K562 (cell line): Measurements from ENCODE around the gene RSPH1. TPM values are rescaled to one million over a fixed set of nuclear protein-coding genes. Genes with fewer than 3 reads are reported as not detected.

Experiments
- ATAC-seq: fragments of 200-7000 bp; cut with Tn5 transposase; 3 replicates; pipeline ENCODE4 v1.9.1; 2020; ENCODE audit warnings: moderate library complexity
- BruUV-seq: library from RNA; stranded (reverse); fragments of 400-500 nt; replicated peaks from 2 replicates; lab custom pipeline; 2021; lab: Mats Ljungman, UMichigan
- CTCF ChIA-PET: fragments of 300-600 bp; formaldehyde crosslinking; extraction: SDS; loops from one replicate; lab custom pipeline; 2021; ENCODE audit warnings: low intra/inter-chr PET ratio; lab: Yijun Ruan, JAX
- POLR2A ChIA-PET: fragments of 300-600, 350-650 bp; sonication (Branson Sonifier 250); formaldehyde crosslinking; extraction: SDS; loops from one replicate; lab custom pipeline; 2021; ENCODE audit warnings: antibody characterized with exemption, inconsistent platforms; lab: Yijun Ruan, JAX
- DNase-seq, 4 experiments: peaks; one replicate each; pipeline versions ENCODE4 v3.0.0 to v3.0.0-alpha.2; 2011 to 2018; ENCODE audit warnings: low spot score in 3 of 4, mixed read lengths in 3 of 4; ENCODE audit errors: extremely low read depth in 1 of 4
- FAIRE-seq: peaks from 2 replicates; lab custom pipeline; 2011; peaks lifted over from hg19 to GRCh38; lab: Jason Lieb, UNC
- H2AFZ ChIP-seq: 2 replicates; pipeline ENCODE4 v1.6.0; 2011; ENCODE audit warnings: low read depth, low read length, control low read depth, inconsistent platforms
- H3K27ac ChIP-seq: fragments of 200-600 bp; 3 replicates; pipeline ENCODE4 v1.8.0; 2011; ENCODE audit warnings: low read depth, mild to moderate bottlenecking, control low read depth, inconsistent platforms, low read length, moderate library complexity, mixed read lengths; ENCODE audit errors: extremely low read depth
- H3K27me3 ChIP-seq, 2 experiments: fragments of 300-600 bp in 1 of 2; 2 replicates in 1 of 2; 3 replicates in 1 of 2; pipeline versions ENCODE4 v1.6.0 to v1.8.0; 2011; ENCODE audit warnings: inconsistent platforms in 2 of 2, low read length in 2 of 2, mild to moderate bottlenecking in 1 of 2, mixed read lengths in 1 of 2, moderate library complexity in 1 of 2; ENCODE audit not compliant: control insufficient read depth in 2 of 2, insufficient read depth in 2 of 2
- H3K36me3 ChIP-seq: fragments of 300-600 bp; 3 replicates; pipeline ENCODE4 v1.8.0; 2011; ENCODE audit warnings: mild to moderate bottlenecking, low read length, inconsistent platforms; ENCODE audit not compliant: control insufficient read depth, insufficient read depth
- H3K4me1 ChIP-seq, 2 experiments: fragments of 200-600 bp in 1 of 2; replicated peaks in 1 of 2; 2 replicates in 1 of 2; 3 replicates in 1 of 2; pipeline versions ENCODE4 v1.5.1 to v1.8.0; 2011; ENCODE audit warnings: inconsistent platforms in 2 of 2, low read length in 2 of 2, mild to moderate bottlenecking in 1 of 2, mixed read lengths in 1 of 2, moderate library complexity in 1 of 2; ENCODE audit not compliant: control insufficient read depth in 2 of 2, insufficient read depth in 2 of 2
- H3K4me2 ChIP-seq: 2 replicates; pipeline ENCODE4 v1.6.1; 2011; ENCODE audit warnings: low read length, control low read depth, inconsistent platforms, mixed read lengths; ENCODE audit not compliant: insufficient read depth
- H3K4me3 ChIP-seq: fragments of 200-600 bp; sonication (generic), shearing (Covaris generic); 2 replicates; pipeline ENCODE4 v1.5.1; 2016; ENCODE audit warnings: control low read depth, inconsistent platforms
- H3K79me2 ChIP-seq: fragments of 200-600 bp; 3 replicates; pipeline ENCODE4 v1.8.0; 2011; ENCODE audit warnings: low read length, inconsistent platforms; ENCODE audit not compliant: control insufficient read depth, insufficient read depth
- H3K9ac ChIP-seq, 2 experiments: 2 replicates each; pipeline versions ENCODE4 v1.6.0 to v1.6.1; 2011; ENCODE audit warnings: low read depth in 2 of 2, low read length in 2 of 2, control low read depth in 1 of 2, inconsistent platforms in 1 of 2, mild to moderate bottlenecking in 1 of 2, mixed read lengths in 1 of 2; ENCODE audit not compliant: insufficient read depth in 1 of 2
- H3K9me1 ChIP-seq: one replicate; pipeline ENCODE4 v1.6.0; 2011; ENCODE audit warnings: inconsistent platforms, mild to moderate bottlenecking, low read length, moderate library complexity; ENCODE audit not compliant: control insufficient read depth, insufficient read depth
- H3K9me3 ChIP-seq: replicated peaks from 2 replicates; pipeline ENCODE4 v1.5.1; 2011; ENCODE audit warnings: low read depth, low read length, inconsistent platforms; ENCODE audit not compliant: control insufficient read depth, insufficient read depth
- H4K20me1 ChIP-seq: replicated peaks from 2 replicates; pipeline ENCODE4 v1.6.1; 2011; ENCODE audit warnings: low read length, inconsistent platforms, mixed read lengths; ENCODE audit not compliant: control insufficient read depth, insufficient read depth
- AFF1 ChIP-seq, 2 experiments: fragments of 450-650 bp; IDR thresholded peaks; 2 replicates each; pipeline ENCODE4 v1.6.1; 2018; ENCODE audit warnings: mild to moderate bottlenecking in 2 of 2, low read depth in 1 of 2; ENCODE audit not compliant: partially characterized antibody in 2 of 2
- DLX4 ChIP-seq: fragments of 250-450 bp; sonication (Bioruptor Pico); IDR thresholded peaks from 2 replicates; pipeline ENCODE4 v1.6.1; 2021; ENCODE audit warnings: mild to moderate bottlenecking
- E2F3 ChIP-seq: fragments of 250-450 bp; sonication (Bioruptor Pico); IDR thresholded peaks from 2 replicates; pipeline ENCODE4 v1.4.0; 2020; ENCODE audit warnings: mild to moderate bottlenecking
- GABPB1 ChIP-seq: sonication (generic); formaldehyde crosslinking; IDR thresholded peaks from 2 replicates; pipeline ENCODE4 v1.8.0; 2022; ENCODE audit warnings: mild to moderate bottlenecking, missing genetic modification reagents
- MYC ChIP-seq, 2 experiments: fragments of 250-450 bp in 1 of 2; sonication (Bioruptor Pico) in 1 of 2; IDR thresholded peaks; 2 replicates each; pipeline versions ENCODE4 v1.5.1 to v1.6.1; 2012 to 2021; ENCODE audit warnings: low read depth in 2 of 2, borderline replicate concordance in 1 of 2, improper control_type of control experiment in 1 of 2, low read length in 1 of 2, mild to moderate bottlenecking in 1 of 2, moderate library complexity in 1 of 2
- PRMT5 ChIP-seq: sonication (generic); formaldehyde crosslinking; IDR thresholded peaks from 2 replicates; pipeline ENCODE4 v1.5.0; 2020; ENCODE audit warnings: missing genetic modification reagents
- SIRT6 ChIP-seq: IDR thresholded peaks from one replicate; pipeline ENCODE4 v1.6.1; 2012; ENCODE audit warnings: low read depth, mild to moderate bottlenecking, control low read depth, inconsistent platforms, low read length, moderate library complexity
- TFAM ChIP-seq: fragments of 250-450 bp; sonication (Bioruptor Pico); conservative IDR thresholded peaks from 2 replicates; pipeline ENCODE4 v1.5.0; 2021; ENCODE audit warnings: mild to moderate bottlenecking, moderate library complexity
- ZBTB2 ChIP-seq: fragments of 450-650 bp; IDR thresholded peaks from 2 replicates; pipeline ENCODE4 v1.6.1; 2016; ENCODE audit warnings: antibody characterized with exemption
- ZNF121 ChIP-seq: sonication (generic); formaldehyde crosslinking; conservative IDR thresholded peaks from 2 replicates; pipeline ENCODE4 v1.8.0; 2022; ENCODE audit warnings: missing genetic modification reagents
- ZNF316 ChIP-seq: fragments of 450-650 bp; IDR thresholded peaks from 2 replicates; pipeline ENCODE4 v1.6.1; 2016
- ZNF561 ChIP-seq: fragments of 450-650 bp; formaldehyde crosslinking; conservative IDR thresholded peaks from 2 replicates; pipeline ENCODE4 v1.4.0; 2020; ENCODE audit warnings: mild to moderate bottlenecking, moderate library complexity
- ZNF780A ChIP-seq: fragments of 250-450 bp; sonication (Bioruptor Pico); IDR thresholded peaks from 2 replicates; pipeline ENCODE4 v1.5.0; 2021; ENCODE audit warnings: mild to moderate bottlenecking
- WGBS: fragments of 100-300 bp; shearing (Covaris generic); methylation state at CpG from one replicate; pipeline ENCODE4 v1.1.6; 2016; ENCODE audit warnings: low coverage, mixed read lengths; ENCODE audit not compliant: insufficient coverage; ENCODE audit errors: missing lambda C conversion rate; 5-methylcytosine and 5-hydroxymethylcytosine counted together
- in situ Hi-C: fragments of 300-500 bp; cut with MboI; formaldehyde crosslinking; loops from 4 replicates; pipeline ENCODE4 v1.15.0; 2018; ENCODE audit warnings: inconsistent platforms, mixed read lengths
- intact Hi-C: fragments of 100-400 bp; cut with micrococcal nuclease; formaldehyde crosslinking; loops from 2 replicates; pipeline ENCODE4 v1.14.2; 2022
- polyA plus RNA-seq, 8 experiments: library from polyadenylated mRNA; depleted of rRNA in 4 of 8; stranded (reverse) in 5 of 8; unstranded in 3 of 8; fragments of >200 nt; fragmentation: Nextera tagmentation in 2 of 8; fragmentation: Illumina TruSeq in 1 of 8; extraction: Ambion mirVana in 2 of 8; extraction: Trizol in 1 of 8; gene quantifications; 2 replicates each; pipeline versions ENCODE4 v1.2.1 to v1.2.3, GENCODE V29; 2011 to 2014; ENCODE audit warnings: inconsistent platforms in 1 of 8, missing spikeins in 1 of 8
- total RNA-seq, 7 experiments: library from RNA; depleted of rRNA in 6 of 7; stranded (reverse); fragments of >200 nt in 6 of 7; fragmentation: Illumina TruSeq in 2 of 7; extraction: Trizol in 2 of 7; gene quantifications; 2 replicates each; pipeline versions ENCODE4 v1.2.1 to v1.2.3, GENCODE V29; 2011 to 2021; ENCODE audit warnings: low replicate concordance in 1 of 7
- TF ChIP-seq, protein P1 (sequence below): sonication (generic); formaldehyde crosslinking; IDR thresholded peaks from 2 replicates; pipeline ENCODE4 v1.8.1; 2023; ENCODE audit warnings: mild to moderate bottlenecking, missing genetic modification reagents

RSPH1 gene
- total and polyA plus RNA-seq, 9 of the 15 experiments (the other 6 are each of a cell fraction or from before 2014, with no cell fraction given) = 0.17 TPM; not detected in 8

DNA sequence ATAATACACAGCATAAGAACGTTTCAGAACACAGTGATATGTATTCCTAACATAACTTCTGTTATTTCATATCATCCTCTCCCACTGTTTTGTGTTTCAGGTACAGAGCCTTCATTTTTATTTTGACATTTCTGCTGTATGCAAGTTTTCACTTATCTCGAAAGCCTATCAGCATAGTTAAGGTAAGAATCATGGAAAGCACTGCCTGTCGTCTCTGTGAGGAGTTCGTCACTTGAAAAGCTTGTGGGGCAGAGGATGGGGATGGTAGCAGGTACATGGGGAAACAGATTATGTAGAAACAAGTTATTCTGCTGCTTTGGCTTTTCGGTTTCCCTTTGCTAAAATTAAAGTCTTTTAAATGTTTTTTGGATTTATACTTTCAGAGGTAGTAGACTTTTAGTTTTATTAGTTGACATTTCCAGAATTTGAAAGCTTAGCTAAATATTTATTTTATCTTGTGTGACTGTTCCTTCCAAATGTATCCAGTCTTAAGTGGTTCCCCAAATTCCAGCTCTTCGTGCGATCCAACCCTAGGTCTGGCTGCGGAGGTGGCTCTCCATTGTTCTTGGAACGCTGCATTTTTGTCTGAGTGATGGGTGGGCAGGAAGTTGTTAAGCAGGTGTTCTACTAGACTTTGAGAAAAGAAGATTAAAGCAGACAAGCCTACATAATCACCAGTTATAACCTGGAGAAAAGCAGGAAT, 29.8 kb upstream of the RSPH1 start:
- Histone ChIP-seq H3K4me1 (peaks cover 0 to 5% of the 10 kb centered on the region in 2 experiments; a peak in 2 of 5 replicates), H3K4me2 (no peak overlapping the region), H3K9me3 (no peaks in the 10 kb centered on the region), H3K36me3 (no peaks in the 10 kb centered on the region), H2AFZ (no peak overlapping the region), H3K9ac (no peak overlapping the region), H3K4me3 (no peak overlapping the region), H3K79me2 (no peaks in the 10 kb centered on the region), H3K9me1 (no peaks in the 10 kb centered on the region), H3K27ac (no peak overlapping the region), H4K20me1 (no peaks in the 10 kb centered on the region), H3K27me3 (peaks cover 51 to 77% of the 10 kb centered on the region in 2 experiments)
- no peak for FAIRE-seq
- ChIA-PET CTCF (no interaction called here), POLR2A (interaction anchor here (0.7 kb wide), 1 partner anchor 341 kb away, joined by 4 read pairs; no protein-coding TSS in a partner anchor)
- no peak for ATAC-seq
- no TSS peak for BruUV-seq
- 9% methylated on average over 9 of the region's 9 CpGs for WGBS
- no peak for DNase-seq
- intact Hi-C loops = loop anchor here (10.0 kb wide), 1 partner anchor 49 kb away; no protein-coding TSS in a partner anchor
- in situ Hi-C loops = loop anchor here (5.0 kb wide), 1 partner anchor 59 kb away; no protein-coding TSS in a partner anchor
- TF ChIP-seq AFF1 (IDR thresholded peaks at IDR 0.05; ENCODE audit: low read depth in 1 of 2, partially characterized antibody in 2 of 2) = no peak
- TF ChIP-seq ZNF316 = no peak
- TF ChIP-seq ZBTB2 = no peak
- no peak for TF ChIP-seq E2F3 (CRISPR knock-in tag)
- no peak for TF ChIP-seq MYC (IDR thresholded peaks at IDR 0.05; ENCODE audit: low read depth, low read length)
- no peak for TF ChIP-seq MYC (CRISPR knock-in tag; IDR thresholded peaks at IDR 0.05; ENCODE audit: borderline replicate concordance, low read depth)
- TF ChIP-seq SIRT6 = no peak
- TF ChIP-seq GABPB1 (CRISPR knock-in tag) = no peak
- TF ChIP-seq, protein P1, sequence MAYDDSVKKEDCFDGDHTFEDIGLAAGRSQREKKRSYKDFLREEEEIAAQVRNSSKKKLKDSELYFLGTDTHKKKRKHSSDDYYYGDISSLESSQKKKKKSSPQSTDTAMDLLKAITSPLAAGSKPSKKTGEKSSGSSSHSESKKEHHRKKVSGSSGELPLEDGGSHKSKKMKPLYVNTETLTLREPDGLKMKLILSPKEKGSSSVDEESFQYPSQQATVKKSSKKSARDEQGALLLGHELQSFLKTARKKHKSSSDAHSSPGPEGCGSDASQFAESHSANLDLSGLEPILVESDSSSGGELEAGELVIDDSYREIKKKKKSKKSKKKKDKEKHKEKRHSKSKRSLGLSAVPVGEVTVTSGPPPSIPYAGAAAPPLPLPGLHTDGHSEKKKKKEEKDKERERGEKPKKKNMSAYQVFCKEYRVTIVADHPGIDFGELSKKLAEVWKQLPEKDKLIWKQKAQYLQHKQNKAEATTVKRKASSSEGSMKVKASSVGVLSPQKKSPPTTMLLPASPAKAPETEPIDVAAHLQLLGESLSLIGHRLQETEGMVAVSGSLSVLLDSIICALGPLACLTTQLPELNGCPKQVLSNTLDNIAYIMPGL (CRISPR knock-in tag) = no peak
- no peak for TF ChIP-seq ZNF121
- TF ChIP-seq TFAM = no peak
- no peak for TF ChIP-seq ZNF561 (CRISPR knock-in tag)
- TF ChIP-seq DLX4 (CRISPR knock-in tag) = no peak
- TF ChIP-seq ZNF780A = no peak
- no peak for TF ChIP-seq PRMT5 (CRISPR knock-in tag)
